ENCODE results near the gene SNTA1.
"Not testable (repeated sequence)": the region's sequence is repeated elsewhere in the genome, so short reads cannot be mapped to it uniquely, and the experiment has no call there.

Gene SNTA1

GRCh38 chr20:33393609-33394008, 50.0 kb downstream of the SNTA1 start:
- DNase-seq (ENCODE audit: low read depth in 2 of 2): peak in 1 of 2 experiments; percentile 8

DNA sequence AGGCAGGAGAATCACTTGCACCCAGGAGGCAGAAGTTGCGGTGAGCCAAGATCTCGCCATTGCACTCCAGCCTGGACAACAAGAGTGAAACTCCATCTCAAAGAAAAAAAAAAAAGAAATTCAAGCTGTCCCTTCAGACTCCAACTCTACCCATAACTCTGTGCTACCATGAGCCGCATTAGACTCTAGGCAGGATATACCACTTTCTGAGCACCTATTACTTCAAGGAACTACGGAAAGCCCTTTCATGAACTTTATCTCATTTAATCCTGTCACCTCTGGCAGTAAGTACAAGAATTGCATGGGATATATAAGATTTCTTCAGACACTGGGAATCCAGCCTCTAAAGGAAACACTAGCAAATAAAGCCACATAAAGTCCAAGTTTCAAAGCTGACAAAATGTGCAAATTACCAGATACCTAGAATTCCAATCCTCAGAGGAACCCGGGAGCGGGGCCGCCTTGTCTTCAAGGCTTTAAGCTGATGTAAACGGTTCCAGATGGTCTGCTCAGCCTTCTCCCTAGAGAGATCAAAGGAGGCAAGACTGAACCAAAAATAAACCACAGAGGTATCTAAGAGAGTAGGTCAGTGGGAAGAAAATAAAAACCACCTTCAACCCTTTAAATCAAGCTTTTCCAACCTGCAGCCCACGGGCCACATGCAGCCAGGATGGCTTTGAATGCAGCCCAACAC, 51.7 kb downstream of the SNTA1 start:
- peak; percentile 92 to 93 for DNase-seq (ENCODE audit: low read depth in 2 of 2)

DNA sequence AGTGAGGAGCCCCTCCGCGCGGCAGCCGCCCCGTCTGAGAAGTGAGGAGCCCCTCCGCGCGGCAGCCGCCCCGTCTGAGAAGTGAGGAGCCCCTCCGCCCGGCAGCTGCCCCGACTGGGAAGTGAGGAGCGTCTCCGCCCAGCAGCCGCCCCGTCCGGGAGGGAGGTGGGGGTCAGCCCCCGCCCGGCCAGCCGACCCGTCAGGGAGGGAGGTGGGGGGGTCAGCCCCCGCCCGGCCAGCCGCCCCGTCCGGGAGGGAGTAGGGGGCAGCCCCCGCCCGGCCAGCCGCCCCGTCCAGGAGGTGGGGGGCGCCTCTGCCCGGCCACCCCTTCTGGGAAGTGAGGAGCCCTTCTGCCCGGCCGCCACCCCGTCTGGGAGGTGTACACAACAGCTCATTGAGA, 54.2 kb downstream of the SNTA1 start:
- not testable (repeated sequence) for DNase-seq (ENCODE audit: low read depth in 2 of 2)

GRCh38 chr20:33388268-33388667, 55.3 kb downstream of the SNTA1 start:
- DNase-seq (ENCODE audit: low read depth in 2 of 2): no peak

GRCh38 chr20:33387177-33387576, 56.4 kb downstream of the SNTA1 start:
- no peak for DNase-seq (ENCODE audit: low read depth in 2 of 2)

DNA sequence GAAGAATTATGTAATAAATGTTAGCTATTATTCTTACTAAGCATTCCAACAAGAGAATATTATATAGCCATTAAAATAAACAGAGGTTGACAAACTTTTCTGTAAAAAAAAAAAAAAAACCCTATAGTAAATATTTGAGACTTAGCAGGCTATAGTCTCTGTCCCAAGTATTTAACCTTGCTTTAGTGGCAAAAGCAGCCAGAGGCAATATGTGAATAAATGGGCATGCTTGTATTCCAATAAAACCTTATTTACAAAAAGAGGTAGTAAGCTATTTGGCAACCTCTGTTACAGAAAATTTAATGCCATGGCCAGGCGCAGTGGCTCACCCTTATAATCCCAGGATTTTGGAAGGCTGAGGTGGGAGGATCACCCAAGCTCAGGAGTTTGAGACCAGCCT, 56.9 kb downstream of the SNTA1 start:
- DNase-seq (ENCODE audit: low read depth in 2 of 2): no peak

DNA sequence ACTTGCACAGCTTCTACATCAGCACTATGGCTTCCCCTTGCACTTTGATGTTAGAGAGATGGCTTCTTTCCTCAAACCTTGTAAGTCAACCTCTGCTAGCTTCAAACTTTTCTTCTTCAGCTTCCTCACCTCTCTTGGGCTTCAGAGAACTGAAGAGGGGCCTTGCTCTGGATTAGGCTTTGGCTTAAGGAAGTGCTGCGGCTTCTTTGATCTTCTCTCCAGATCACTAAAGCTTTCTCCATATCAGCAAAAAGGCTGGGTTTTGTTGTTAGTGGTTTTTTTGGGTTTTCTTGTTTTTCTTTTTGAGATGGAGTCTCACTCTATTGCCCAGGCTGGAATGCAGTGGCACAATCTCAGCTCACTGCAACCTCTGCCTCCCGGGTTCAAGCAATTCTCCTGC, 66.2 kb downstream of the SNTA1 start:
- DNase-seq (ENCODE audit: low read depth in 2 of 2): no peak

DNA sequence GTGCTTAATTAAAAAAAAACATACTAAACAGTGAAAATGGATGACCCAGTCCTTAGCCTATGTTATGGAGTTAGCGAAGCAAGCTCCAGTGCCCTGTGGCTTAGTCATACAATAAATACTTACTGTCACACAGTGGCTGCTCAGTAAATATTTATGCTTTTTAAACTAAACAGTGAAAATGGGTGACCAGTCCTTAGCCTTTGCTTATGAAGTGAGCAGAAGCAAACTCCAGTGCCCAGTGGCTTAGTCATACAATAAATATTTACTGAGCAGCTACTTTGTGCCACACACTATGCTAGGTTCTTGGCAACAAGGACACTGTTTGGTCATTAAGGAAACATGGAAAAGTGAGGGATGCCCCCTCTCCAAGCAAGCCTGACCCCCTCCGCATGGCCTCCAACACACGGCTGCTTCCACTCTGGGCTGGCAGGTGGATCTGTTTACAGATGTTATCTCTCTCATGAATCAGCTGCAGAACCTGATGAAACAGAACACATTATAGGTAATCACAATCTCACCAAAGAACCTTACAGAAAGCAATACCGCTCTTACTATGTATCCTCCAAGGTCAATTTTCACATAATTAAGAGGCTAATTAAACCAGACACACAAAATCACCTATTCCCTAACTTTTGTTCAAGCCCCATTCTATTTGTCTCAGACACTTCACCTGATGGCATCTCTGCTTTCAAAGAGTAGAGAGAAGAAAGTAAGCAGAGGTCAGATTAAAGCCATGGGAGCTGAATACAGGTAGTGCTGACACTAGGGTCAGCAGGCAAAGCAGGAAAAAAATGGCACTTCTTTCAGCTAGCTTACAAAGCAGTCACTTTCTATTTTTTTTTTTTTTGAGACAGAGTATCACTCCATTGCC, 69.6 kb downstream of the SNTA1 start:
- no peak for DNase-seq (ENCODE audit: low read depth in 2 of 2)

GRCh38 chr20:33372993-33373441, 70.5 kb downstream of the SNTA1 start:
- DNase-seq (ENCODE audit: low read depth in 2 of 2): no peak

DNA sequence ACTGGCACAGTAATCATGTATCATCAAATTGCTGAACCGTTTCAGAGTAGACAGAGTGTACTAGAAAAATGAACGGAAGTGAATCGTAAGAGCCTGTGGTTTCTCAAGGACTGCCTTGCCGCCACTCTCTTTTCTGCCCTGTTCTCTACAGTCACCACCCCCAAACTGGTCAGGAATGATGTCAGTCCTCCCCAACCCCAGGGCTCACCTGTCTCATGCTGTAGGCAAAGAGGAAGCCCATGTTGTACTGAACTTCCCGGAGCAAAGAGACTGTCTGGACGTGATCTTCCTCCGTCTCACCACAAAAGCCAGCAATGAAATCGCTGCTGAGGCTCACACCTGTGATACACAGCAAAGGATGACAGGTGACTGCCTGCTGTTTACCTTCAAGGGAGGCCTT, 73.3 kb downstream of the SNTA1 start:
- no peak for DNase-seq (ENCODE audit: low read depth in 2 of 2)

- DNase-seq (ENCODE audit: low read depth in 2 of 2): no peak
Measured at GRCh38 chr20:33362898-33363297, 80.7 kb downstream of the SNTA1 start.

DNA sequence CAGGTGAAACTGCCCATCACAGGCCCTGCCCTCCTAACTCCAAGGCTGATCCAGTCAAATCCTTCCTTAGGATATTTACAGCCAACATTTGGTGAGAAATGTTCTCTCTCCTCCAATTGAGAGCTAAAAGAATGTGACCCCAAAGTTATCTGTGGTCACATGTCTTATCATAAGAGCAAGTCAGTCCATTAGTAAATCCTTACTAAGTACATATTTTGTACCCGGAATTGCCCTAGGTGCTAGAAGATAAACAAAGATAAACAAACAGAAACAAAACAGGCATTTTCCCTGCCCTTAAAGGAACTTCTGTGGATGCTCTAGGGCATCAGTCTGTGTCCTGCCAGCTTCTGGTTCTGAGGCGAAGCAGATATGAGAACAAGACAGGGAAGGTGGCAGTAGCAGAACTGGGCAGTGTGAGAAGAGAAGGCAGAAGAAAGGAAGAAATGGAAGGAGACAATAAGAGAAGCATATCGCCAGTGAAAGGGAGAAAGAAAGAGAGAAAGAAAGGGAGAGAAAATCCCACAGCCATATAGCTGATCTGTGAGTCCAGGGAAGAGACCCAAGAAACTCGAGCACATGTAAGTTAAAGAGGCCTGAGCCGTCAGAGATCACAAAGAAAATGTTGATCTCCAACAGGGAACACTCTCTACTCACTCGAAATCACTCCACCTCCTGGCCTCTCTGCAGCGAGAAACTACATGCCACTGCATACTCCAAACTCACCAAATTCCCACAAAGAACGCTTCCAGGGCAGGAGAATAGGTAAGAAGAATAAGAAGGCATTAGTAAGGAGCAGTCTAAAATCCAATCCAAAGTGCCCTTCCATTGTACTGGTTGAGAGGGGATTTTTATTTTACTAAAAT, 83.9 kb downstream of the SNTA1 start:
- DNase-seq (ENCODE audit: low read depth in 2 of 2): no peak

Measured in fibroblast of skin of left biceps (primary cell).